ENCODE measurements around the gene MUC4.
"Not testable (repeated sequence)": the region's sequence is repeated elsewhere in the genome, so short reads cannot be mapped to it uniquely, and the experiment has no call there.

Gene MUC4

DNA sequence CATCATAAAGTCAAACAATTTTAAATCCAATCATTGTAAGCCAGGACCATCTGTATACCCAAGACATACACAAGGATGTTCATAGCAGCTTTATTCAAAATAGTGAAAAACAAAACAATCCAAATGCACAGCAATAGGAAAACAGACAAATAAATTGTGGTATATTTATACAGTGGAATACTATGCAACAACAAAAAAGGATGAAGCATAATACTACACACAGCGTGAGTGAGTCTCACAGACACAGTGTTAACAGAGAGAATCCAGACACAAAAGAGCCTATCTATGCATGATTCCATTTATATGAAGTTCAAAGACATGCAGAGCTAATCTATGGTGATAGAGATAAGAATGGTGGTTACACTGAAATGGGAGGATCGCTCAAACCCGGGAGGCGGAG, 96.6 kb downstream of the MUC4 start:
- no peak for DNase-seq (ENCODE audit: low read depth)

DNA sequence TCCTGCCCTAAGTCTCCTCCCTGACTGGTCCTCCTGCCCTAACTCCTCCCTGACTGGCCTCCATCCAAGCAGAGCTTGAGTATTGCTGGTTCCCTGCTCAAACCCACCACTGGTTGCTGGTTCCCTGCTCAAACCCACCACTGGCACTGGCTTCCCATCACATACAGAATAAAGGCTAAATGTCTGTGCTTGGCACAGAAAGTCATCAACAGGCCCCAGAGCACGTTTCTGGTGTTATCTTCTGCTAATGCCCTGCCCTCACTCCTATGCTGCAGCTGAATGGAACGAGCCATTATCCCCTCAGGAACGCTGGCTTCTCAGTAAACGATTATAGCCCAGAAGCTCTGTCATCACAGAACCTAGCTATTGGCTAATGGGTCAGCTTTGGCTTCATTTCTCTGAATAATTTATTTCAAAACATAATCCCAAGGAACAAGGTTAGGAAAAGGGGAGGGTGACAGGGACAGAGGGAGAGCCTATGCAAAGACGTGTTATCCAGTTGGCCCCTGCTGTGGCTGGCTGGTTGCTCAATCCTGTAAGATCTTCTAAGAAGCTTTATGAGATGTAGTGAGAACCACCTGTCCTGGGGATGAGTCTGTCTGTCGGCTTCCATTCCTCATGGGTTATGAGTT, 97.2 kb downstream of the MUC4 start:
- no peak for DNase-seq (ENCODE audit: low read depth)

- DNase-seq (ENCODE audit: low read depth): not testable (repeated sequence)
Observed at GRCh38 chr3:195713150-195713549, 98.6 kb downstream of the MUC4 start.

- not testable (repeated sequence) for DNase-seq (ENCODE audit: low read depth)
Observed at GRCh38 chr3:195712535-195712910, 99.2 kb downstream of the MUC4 start.

DNA sequence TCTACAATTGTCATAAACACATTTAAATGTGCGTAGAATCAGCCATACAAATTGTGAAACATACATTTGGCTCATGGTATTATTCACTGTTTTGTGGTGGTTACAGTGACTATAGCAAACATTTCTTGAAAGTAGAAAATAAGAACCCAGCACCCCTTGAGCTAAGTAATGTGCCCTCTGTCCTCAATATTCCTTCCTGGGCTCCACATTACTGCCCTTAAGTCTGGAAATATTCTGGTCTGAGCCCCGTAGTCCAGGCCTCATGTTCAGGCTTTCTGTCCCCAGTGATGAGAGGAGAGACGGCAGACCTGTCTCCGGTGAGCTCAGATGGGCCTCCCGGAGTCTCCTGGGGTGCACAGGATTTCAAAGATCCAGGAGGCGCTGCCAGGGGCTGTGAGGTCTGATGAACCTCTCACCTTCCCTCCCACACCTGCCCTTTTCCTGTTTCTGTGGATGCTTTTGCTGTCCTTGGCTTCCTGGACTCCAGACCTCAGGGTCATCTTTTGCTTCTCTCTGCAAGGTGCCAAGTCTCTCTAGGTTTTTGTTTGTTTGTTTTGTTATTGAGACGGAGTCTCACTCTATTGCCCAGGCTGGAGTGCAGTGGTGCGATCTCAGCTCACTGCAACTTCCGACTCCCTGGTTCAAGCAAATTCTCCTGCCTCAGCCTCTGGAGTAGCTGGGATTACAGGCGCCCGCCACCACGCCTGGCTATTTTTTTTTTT, 99.8 kb downstream of the MUC4 start:
- no peak for DNase-seq (ENCODE audit: low read depth)

DNA sequence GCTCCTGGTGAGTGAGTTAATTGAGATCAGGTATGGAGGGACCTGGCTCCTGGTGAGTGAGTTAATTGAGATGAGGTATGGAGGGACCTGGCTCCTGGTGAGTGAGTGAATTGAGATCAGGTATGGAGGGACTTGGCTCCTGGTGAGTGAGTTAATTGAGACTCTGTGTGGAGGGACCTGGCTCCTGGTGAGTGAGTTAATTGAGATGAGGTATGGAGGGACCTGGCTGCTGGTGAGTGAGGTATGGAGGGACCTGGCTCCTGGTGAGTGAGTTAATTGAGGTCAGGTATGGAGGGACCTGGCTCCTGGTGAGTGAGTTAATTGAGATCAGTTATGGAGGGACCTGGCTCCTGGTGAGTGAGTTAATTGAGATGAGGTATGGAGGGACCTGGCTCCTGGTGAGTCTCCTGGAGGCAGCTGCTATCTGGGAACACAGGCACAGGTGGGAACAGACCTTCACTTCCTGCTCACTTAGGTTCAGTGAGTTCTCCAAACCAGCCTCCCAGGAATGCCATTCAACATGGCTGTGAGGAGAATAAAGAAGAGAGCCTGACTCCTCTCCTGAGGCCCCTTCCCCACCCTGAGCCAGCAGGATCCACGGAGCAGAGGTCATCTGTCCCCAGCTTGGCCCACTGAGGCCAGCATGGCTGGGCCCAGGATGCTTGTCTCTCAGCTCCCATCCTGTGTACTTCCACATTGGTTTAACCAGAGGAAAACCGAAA, 100.5 kb downstream of the MUC4 start:
- DNase-seq (ENCODE audit: low read depth): not testable (repeated sequence)

GRCh38 chr3:195710126-195710905, 101.4 kb downstream of the MUC4 start:
- DNase-seq (ENCODE audit: low read depth): not testable (repeated sequence)

GRCh38 chr3:195709676-195710085, 102.0 kb downstream of the MUC4 start:
- DNase-seq (ENCODE audit: low read depth): no peak

DNA sequence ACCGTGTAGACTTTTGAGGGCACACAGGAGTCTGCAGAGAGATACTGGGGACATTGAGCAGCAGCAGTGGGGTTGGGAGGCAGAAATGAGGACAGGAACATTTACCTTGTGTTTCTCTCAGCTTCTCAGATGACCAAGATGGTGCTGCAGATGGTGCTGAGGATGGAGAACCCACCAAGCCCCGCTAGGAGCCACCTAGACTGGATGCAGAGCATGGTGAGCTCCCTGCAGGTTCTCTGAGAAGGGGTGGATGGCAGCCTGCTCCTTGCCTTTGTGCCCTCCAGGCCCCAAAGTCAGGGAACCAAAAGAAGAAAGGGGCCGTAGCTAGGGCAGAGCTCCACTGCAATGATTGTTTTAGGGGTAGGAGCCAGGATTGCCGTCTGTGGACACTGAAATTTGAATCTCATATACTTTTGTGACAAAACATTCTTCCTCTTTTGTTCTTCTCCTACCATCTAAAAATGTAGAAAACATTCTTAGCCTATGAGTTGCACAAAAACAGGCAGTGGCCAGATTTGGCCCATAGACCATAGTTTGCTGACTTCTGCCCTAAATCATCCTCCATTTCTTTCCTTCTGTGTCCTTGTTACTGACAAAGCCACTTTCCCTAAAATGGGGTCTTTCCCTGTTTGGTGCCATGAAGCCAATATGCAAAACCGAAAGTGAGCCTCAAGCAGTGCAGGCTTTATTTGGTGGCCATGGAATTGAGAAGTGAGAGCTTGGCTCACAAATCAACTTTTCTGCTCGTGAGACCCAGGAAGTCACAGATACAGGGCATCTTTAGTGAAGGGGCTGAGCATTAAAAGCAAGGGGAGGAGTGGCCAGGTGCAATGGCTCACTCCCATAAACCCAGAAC, 102.9 kb downstream of the MUC4 start:
- DNase-seq (ENCODE audit: low read depth): peak; percentile 63

GRCh38 chr3:195708061-195708460, 103.7 kb downstream of the MUC4 start:
- no peak for DNase-seq (ENCODE audit: low read depth)

DNA sequence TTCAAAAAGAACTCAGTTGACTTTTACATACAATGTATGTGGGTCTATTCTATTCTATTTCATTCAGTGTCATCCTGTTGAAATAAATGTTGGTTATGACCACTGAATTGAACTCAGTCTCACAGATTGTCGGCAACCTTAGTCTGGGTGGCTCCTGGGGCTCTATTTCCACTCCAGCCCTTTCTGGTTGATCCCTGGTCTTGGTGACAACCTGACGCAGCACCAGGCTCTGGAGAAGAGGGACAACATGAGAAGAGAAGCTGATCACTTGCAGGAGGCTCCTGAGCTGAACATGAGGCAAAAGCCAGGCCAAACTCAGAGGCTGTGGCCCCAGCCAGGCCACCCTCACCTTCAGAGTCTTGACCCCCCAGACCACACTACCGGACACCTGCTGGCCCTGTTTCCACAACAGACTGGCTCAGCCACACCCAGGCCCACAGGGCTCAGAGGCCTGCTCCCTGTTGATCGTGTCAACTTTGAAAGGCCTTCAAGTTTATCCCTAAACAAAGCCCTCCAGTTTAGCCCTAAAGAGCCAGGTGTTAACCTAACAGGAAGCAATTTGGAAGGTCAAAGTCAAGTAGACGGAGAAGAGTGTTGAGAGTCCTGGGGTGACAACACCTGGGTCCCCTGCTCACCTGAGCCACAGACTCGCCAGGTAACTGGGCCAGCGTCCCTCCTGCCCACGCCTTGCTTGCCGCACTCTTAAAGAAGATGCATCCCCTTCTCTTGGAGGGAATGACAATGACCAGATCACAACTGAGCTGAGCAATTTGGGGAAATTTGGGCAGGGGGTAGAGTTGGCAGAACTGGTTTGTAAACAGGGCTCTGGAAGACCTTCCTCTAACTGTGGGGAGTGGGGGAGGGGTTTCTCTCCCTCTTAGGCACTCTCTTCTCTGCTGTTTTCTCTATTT, 106.4 kb downstream of the MUC4 start:
- no peak for DNase-seq (ENCODE audit: low read depth)

GRCh38 chr3:195704433-195704999, 107.2 kb downstream of the MUC4 start:
- no peak for DNase-seq (ENCODE audit: low read depth)

DNA sequence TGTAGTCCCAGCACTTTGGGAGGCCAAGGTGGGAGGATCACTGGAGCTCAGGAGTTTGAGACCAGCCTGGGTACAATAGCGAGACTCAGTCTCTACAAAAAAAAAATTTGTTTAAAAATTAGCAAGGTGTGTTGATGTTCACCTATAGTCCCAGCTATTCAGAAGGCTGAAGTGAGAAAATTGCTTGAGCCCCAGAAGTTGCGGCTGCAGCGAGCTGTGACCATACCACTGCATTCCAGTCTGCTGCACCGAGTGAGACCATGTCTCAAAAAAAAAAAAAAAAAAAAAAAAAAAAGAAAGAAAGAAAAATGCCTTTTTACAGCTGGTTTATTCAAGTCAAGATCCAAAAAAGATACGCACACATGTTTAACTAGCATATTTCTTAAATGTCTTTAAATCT, 108.0 kb downstream of the MUC4 start:
- DNase-seq (ENCODE audit: low read depth): no peak

GRCh38 chr3:195701042-195701915, 110.5 kb downstream of the MUC4 start:
- DNase-seq (ENCODE audit: low read depth): no peak

DNA sequence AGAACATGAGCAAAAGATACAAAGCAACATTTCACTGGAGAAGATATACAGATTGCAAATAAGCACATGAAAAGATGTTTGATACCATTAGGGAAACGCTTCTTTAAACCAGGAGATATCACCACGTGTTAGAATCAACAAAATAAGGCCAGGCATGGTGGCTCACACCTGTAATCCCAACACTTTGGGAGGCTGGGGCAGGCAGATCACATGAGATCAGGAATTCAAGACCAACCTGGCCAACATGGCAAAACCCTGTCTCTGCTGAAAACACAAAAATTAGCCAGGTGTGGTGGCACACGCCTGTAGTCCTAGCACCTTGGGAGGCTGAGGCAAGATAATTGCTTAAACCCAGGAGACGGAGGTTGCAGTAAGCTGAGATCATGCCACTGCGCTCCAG, 111.4 kb downstream of the MUC4 start:
- no peak for DNase-seq (ENCODE audit: low read depth)

GRCh38 chr3:195699860-195700259, 111.9 kb downstream of the MUC4 start:
- DNase-seq (ENCODE audit: low read depth): no peak

GRCh38 chr3:195699388-195699771, 112.3 kb downstream of the MUC4 start:
- DNase-seq (ENCODE audit: low read depth): no peak

DNA sequence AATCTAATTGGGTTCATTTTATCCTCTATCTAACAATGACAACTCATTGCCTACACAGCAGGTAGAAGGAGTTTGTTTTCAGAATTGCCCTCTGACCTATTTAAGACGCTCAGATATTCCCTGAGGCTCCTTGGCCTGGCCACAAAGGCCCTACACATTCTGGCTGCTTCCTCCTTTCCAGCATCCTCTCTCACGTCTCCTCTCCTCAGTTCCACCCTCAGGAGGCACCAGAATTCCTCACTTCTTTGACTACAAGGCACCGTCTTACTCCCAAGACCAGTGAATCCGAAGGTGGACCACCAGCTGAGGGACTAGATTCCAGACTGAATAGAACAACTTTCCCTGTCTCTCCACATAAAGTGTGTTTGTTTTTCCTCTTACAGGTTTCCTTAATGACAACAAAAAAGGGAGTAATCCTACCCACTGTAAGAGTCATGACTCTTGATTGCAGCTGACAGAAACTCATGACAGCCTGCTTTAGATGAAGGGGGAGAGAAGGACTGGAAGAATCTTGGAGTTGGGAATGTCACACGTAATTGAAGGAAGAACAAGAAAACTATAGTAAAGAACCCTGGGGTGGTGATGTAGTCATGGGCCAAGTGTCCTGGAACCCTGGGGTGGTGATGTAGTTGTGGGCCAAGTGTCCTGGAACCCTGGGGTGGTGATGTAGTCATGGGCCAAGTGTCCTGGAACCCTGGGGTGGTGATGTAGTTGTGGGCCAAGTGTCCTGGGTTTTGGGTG, 112.9 kb downstream of the MUC4 start:
- peak; percentile 46 for DNase-seq (ENCODE audit: low read depth)

DNA sequence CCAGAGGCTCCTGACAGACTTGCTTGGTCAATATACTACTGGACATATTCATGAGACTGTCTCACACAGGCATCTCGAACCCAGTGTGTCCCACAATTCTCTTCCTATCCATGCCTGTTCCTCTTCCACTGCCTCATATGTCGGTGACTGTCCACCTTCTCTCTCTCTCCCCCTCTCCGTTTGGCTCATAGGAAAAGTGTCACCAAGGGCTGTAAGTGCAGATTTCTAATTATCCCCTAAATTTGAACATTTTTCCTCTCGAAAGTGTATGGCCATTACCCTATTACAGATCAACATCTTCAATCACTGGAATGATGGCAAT, 113.4 kb downstream of the MUC4 start:
- no peak for DNase-seq (ENCODE audit: low read depth)
